ENCODE data around the gene FAM193B.
"Not testable (repeated sequence)": the region's sequence is repeated elsewhere in the genome, so short reads cannot be mapped to it uniquely, and the experiment has no call there.

Gene FAM193B

DNA sequence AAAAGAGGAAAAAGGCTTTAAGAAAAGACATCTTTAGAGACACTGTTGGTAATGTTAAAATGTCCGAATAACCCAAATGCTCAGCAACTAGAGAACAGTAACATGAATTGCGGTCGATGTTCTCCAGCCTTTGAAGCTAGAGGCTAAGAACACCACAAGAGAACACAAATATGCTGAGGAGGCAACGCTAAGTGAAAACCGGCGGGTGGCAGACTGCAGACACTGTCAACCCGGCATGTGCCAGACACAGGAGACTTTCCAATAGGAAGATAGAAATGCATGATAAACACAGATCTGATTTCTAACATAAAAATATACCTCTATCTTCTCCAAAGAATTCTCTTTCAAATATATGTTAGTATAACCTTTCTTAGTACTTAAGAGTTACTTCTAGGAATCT is 19.2 kb downstream of the FAM193B start:
- no peak for DNase-seq

DNA sequence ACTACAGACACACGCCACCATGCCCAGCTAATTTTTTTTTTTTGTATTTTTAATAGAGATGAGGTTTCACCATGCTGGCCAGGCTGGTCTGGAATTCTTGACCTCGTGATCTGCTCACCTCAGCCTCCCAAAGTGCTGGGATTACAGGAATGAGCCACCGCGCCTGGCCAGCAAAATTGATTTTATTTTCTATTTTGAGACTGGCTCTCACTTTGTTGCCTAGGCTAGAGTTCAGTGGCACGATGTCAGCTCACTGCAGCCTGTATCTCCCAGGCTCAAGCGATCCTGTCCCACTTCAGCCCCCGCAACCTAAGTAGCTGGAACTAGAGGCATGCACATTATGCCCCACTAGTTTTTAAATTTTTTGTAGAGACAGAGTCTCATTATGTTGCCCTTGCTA is 19.9 kb downstream of the FAM193B start:
- DNase-seq: not testable (repeated sequence)

DNA sequence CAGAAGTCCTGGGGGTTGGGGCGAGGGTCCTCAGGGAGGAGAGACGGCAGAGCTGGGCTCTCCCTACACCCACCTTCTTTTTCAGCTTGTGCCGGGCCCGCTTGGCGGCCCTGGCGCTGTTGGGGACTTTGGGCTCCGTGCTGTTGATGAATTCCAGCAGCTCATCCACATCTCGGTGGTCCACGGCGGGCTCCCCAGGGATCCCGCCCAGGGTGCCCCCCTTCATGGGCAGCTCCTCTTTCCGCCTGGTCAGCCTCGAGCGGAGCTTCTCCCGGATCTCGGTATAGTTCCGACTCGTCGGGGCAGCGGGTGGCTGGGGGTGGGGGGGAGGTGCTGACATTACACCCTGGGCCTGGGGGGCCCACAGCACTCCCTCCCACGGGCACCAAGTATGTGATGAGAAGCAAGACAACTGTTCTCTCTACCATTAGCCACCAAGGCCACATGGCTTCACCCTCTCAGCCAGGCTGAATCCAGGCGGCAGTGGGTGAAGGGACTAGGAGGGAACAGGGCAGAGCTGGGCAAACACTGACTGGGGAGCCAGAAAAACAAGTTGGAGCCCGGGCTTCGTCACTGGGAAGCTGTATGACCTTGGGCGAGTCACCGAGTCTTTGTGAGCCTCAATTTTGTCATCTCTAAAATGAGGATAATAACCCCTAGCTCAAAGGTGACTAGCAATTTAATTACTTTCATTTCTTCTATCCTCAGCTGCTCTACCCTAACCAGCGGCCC is 23.0 kb downstream of the FAM193B start:
- DNase-seq: no peak

DNA sequence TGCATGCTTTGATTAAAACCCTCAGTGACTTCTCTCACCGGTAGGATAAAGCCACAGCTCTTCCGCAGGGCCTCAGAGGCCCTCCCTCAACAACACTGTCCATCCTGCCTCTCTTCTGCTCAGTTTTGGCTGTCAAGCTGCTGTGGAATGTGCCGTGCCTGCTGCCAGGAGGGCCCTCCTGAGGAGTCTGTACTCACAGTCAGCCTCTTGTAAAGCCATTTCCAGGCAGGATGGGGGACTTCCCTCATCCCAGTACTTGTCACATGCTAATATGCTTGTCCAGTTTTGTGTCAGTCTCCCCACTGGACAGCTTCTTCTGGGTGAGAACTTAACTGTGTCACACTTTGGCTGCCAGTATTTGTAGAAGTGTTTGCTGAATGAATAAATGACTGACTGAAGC is 23.7 kb downstream of the FAM193B start:
- DNase-seq: no peak

DNA sequence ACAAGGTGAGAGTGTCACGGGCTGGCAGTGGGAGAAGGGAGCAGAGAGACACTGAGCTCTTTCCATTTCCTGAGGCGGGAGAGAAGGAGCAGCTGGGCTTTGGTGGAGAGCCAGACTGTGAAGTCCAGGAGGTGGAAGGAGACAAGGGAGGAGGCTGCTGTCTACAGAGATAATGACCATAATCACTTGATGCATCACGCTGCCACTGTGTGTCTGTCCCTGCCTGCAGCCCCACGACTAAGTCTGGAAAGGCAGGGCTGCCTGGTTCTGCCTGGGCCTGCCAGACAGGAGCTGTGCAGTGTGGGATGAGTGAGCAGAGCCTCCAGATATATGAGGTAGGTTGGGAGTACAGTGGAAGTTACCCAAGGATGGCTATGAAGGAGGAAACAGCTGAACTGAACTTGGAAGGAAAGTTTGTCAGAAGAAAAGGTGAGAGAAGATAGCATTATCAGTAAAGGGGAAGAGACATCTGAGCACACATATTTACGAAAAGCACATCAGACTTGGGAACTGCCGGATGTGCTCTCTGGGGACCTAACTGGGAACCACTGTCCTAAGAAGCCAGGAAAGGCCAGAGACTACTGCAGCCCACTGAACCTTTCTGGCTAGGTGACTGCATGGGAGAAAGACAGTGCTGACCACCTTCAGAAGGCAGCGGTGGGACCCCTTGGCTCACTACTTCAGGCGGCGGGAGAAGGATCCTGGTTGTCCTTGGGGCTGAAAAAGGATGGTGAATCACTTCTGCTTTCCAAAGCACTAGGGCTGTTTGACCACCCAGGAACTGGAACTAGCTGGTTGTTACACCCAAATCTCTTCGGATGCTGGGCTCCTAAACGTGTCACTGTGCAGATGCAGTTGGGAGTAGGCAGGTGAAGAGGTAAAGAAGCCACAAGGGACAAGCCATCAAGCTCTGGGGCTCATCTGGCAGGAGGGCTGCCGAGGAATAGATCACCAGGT is 24.8 kb downstream of the FAM193B start:
- DNase-seq: peak; percentile 54

DNA sequence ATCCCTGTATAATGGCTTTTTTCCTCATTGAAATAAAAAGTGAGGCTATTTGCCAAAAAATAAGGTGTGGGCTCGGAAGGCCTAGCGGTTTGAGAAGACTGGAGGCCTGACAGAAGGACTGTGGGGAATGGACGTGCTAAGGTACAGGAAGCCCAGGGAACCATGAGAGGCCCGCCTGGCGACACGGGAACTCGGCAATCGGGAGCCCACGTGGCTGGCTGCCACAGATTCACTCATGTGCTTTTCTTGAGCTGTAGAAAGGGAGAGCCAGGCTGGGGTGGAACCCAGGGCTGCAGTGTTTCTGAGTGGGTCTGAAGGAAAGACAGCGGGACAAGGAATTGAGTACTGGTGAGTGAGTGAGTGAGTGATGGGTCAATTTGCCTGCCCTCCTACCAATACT is 25.7 kb downstream of the FAM193B start:
- no peak for DNase-seq

DNA sequence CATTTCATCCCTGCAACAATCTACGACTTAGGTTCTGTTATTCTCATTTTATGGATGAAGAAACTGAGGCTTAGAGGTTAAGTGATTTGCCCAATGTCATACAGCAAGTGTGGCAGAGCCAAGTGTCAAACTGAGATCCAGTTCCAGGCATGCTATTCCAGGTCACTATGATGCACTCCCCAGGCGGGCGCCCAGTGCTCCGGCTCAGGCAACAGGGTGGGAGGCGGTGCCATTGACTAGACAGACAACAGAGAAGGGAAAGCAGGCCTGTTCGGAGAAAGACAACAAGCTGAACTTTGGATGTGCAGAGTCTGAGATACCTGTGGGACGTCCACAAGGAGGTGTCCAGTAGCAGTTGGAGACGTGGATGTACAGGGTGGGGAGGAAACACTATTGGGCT is 26.8 kb downstream of the FAM193B start:
- DNase-seq: no peak

DNA sequence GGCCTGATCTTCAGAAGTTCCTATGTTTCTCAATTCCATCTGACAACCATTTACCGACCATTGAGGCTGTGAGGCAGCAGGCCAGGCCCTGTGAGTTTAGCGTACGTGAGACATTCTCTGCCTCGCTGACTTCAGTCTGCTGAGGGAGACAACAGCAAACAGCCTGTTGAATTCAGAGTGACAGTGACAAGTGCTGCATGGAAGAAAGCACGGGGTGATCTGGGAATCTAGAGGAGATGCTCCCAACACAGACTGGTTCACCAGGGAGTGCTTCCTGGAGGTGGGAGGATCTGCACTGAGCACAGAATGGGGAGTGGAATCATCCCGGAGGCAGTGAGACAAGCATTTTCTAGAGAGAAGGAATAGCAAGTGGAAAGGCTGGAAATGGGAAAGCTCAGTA is 27.6 kb downstream of the FAM193B start:
- DNase-seq: no peak

DNA sequence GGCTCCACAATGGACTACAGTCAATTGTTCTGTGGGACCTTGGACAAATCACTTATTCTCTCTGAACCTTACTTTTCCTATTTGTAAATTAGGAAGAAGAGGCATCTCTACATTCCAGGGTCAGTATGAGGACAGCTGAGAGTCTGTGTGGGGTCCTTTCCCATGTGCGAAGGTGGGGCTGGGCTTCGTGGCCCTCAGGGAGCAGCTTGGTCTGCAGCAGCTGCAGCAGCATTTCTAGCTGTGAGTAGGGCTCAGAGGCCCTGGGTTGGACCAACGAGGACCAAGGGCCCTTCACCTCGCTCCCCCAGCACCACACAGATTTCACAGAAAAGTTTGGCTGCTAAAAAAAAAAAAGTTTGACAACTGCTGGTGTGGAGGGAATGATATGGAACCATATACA is 28.2 kb downstream of the FAM193B start:
- DNase-seq: no peak

DNA sequence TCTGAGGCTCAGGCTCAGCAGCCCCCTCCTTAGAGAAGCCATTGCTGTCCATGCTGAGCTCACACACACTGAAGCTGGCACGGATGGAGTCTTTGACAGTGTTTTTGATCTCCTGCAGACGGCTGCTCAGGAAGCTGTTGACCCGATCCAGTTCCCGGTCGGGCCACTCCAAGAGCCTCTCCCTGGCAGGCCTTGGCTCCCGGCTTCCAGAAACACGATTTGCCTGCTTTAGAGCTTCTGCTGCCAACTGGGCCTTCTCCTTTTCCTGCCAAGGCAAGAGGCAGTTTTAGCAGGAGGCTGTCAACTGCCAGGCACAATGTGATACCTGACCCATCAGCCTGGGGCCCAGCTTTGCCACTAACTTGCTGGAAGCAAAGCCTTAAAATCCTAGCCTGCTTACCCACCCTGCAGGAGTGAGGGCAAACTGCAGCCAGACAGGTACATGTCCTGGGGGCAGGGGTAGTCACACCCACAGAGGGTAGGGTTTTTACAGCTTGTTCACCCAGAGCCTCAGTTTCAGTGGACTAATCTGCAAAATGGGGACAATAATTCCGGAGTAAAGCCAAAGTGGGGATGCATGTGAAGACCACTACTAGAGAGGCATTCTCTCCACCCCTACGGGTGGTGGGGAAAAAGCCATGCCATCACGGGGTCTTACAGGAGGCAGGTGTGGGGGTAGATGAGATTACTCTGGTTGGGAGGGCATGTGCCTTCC is 29.3 kb downstream of the FAM193B start:
- no peak for DNase-seq

DNA sequence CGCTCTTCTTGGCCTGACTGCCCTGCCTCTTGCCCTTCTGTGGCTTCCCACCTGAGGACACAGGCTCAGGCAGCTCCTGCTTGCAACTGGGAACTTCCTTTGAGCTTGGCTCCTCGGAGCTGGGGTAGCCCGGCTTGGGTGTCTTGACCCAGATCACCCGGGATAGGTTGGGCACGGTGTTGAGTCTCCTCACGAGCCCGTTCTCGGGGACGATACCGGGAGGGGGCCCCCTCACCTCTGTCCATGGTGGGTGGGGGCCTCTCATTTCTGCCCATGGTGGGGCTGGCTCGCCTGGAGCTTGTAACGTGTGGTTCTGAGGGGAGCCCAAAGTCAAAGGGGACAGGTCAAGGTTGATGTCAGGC is 29.8 kb downstream of the FAM193B start:
- no peak for DNase-seq

DNA sequence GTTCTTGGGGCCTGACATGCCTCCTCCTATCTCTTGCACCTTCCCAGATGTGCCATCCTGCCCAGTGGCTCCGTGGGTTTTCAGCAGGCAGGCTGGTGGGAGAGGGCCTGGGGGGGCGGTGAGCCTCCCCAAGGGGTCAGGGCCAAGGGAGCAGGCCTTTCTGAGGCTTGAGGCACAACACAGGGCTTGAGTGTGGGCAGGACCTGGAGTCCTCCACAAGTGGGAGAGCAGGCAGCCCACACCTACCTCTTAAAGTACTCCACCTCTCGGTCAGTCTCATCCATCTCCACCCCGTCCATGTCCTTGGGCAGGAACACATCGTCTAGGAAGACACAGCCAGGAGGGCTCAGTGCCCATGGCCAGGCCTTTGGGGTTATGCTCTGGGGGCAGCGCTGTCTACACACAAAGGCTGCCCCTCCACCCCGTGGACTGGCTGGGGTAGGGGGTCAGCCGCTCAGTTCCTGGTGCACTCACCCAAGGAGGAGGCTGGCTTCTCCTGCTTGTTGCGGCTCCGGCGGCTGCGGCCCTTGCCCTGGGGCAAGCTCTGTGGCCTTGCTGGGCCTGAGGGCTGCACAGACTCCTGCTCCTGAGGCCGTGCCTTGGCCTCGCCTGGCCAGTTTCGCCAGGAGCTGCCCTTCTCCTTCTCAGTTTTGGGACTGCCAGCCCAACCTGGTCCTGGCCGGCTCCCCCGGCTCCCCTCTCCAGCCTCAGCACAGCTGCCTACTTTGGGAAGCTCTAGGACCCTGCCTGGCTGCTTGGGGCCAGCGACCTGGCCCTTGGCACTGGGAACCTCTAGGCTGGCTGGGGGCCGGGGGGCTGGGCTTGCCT is 30.4 kb downstream of the FAM193B start:
- DNase-seq: no peak

DNA sequence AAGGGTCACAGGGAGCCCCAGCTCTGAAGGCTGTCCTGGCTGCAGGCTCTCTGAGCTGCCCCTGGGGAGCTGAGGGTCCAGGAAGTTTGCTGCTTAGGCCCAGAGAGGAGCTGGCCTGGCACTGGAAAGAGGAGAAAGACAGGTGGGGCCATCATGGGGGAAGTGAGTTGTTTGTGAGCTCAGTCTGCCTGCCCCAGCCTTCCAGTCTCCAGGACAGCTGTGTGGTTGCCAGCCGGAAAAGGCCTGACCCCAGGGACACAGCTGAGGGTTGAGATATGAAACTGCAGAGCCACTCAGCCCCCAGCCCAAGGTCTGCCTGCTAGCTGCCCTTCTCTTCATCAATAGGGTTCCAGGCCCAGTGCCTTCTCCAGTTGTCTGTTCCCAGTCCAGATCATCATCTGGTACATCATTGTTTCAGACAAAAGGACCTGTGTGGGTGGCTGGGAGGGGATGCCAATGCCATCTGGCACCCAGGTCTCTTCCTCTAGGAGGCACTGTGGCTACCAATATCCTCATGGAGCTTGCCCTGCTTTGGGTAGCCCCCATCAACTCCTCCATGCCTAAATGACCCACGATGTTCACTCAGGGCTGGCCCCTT is 33.3 kb downstream of the FAM193B start:
- peak; percentile 64 for DNase-seq

DNA sequence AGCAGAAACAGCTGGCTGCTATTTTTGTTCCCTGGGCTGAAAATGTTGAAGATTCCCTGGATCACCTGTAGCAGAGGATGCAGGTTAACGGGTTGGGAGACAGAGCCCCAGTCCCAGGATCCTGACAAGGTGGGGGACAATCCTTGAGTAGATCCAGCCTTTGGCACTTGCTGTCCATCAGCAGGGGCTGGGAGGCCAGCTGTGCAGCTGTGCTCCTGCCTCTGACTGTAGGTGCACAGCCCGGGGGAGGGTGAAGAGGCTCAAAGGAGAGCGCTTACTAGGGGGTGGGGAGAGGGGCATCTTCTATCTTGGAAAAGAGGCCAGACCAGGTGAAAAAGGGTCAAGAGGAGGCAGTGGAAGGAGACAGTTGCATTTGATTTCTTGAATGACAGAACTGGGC is 34.1 kb downstream of the FAM193B start:
- no peak for DNase-seq

DNA sequence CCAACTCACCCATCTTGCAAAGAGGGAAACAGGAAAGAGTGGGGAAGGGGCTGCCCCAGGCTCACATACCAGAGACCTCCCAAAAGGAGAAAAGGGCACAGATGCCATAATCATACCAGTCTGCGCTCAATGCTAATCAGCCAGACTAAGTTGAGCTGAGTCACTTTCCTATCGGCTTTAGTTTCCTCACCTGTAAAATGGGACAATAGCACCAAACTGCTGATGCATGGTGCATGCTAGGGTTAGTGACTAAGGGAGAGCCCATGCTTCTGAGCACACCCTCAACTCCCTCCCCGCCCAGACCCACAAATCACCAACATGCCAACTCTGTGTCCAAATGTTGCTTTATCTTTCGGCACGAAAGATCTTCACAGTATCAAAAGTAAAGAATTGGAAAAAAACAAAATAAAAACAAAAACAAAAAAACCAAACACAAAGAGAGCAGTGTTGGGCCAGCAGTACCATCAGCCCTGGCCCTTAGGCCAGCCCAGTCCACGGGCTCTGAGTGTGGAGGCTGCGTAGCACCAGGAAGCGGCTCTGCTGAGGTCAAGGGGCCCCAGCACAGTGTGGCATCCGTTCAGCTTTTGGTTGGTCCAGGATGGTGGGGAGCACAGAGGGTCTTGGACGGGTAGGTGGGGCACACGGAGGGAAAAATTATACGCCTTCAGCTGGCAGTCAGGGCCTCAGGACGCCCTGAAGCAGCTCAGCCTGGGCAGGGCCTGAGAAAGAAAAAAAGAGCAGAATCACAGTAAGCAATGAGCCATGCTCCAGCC is 34.7 kb downstream of the FAM193B start:
- no peak for DNase-seq

DNA sequence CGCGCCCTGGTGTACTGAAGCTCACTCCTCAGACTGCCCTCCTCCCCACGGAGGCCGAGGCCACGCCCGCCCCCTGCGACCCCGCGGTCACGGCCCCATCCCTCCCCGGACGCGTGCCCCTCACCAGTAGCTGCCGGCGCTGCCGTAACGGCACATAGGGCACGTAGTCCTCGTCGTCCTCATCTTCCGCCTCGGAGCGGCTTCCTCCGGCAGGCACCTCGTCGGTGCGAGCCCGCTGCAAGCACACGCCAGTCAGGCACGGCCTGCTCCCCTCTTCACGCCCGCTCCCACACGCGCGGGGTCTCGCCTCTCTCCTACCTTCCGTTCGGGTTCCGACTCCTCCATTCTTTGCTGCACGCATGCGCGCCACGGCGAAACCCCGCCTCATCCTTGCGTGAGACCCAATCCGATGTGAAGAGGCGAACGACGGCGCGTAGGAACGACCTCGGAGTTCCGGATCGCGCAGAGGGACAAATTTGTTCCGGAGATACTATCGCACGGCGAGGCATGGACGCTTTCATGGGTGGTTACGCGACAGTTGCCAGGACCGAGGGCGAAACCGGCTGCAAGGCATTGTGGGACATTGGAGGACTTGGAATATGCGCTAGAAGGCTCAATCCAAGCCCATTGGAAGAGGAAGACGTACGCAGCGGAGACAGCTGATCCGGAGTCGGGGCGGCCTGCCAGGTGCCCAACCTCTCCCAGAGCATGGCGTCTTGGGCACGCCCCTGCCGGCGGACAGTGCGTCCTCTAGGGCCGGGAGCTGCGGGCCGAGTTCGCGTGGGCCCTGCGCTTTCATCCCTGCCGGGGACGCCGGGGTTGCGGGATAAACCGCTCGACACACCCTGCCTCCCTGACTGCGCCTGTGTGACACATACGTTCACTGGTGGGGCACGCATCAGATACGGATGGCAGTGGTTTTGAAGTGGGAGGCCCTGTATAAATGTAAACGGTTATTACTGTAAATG is 37.5 kb downstream of the FAM193B start, which contains the start of gene DDX41:
TSS of gene DDX41 (minus strand) at position 361 of the 968 bp plus-strand sequence. CDS start at position 345, 16 bp downstream.
- DNase-seq: peak; percentile 99

DNA sequence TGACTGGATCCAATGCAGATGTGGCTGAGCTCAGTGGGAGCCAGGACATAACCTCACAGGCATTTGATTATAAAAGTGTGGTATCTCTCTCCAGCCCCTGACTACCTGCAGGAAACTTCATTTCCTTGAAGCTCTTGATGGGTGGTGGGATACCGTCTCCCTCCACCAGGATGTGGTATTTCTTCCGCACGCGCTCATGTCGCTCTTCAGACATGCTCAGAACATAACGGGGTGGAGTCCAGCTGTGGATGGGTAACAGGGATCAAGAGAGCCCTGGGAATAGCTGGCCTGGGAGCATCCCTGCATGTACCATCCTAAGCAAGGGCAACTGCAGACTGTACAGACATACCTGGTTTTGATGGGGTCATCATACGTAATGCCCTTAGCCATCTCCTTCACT is 38.8 kb downstream of the FAM193B start:
- no peak for DNase-seq

DNA sequence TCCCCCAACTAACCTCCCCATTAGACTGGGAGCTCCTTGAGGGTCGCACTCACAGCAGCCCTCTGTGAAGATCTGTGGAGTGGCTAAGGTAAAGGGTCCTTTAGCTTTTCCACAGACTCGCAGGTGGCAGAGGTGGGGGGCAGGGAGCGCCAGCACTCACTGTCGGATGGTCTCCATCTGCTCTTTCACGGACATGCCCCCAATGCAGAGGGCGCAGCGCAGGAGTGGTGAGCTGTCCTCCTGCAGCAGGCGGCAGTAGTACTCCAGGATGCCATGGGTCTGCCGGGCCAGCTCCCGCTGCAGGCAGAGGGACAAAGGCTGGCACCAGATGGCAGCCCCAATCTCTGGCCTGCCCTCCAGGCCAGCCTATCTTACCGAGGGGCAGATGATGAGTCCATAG is 39.8 kb downstream of the FAM193B start:
- no peak for DNase-seq

DNA sequence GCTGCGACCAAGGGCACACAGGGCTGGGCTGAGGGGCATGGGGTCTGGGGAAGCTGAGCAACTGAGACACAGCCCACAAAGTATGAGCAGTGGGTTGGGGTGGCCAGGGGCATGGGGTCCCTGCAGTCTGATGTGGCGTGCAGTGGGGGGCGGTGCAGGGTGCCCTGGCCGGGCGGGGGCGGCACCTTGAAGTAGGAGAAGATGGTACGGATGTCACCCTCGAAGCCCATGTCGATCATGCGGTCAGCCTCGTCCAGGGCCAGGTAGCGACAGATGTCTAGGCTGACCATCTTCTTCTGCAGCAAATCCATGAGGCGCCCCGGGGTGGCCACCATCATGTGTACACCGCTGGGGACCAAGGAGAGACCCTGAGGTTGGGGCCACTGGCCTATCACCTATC is 40.9 kb downstream of the FAM193B start:
- no peak for DNase-seq
